HG03558 (cell line): ENCODE measurements around the gene TNNC1.

ENCODE experiments used
- ATAC-seq: cut with Tn5 transposase; IDR thresholded peaks from one replicate; pipeline ENCODE4 v1.9.1; 2021; ENCODE audit warnings: moderate number of reproducible peaks; ENCODE audit not compliant: unreplicated experiment; ENCODE audit errors: extremely low read depth

The TNNC1 gene

DNA sequence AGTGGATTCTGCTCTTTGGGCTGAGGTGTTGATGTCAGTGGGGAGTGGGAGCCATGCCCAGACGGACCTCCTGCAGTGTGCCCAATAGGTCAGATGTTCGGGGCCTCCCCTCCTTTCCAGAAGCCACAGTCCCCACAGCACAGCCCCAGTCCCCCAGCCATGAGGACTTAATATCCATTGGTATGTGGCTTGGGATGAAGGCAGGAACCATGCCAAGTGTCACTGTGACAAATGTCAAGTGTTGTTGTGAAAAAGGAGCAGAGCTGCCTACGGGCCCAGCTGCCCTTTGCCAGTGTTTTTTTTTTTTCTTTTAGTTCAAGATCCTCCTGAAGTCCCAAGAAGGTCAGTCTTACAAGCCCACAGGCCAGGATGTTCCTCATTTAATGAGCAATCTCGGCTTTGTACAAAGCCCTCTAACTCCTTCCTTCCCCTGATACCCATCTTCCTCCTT lies 21.1 kb downstream of the TNNC1 start:
- ATAC-seq = no peak

DNA sequence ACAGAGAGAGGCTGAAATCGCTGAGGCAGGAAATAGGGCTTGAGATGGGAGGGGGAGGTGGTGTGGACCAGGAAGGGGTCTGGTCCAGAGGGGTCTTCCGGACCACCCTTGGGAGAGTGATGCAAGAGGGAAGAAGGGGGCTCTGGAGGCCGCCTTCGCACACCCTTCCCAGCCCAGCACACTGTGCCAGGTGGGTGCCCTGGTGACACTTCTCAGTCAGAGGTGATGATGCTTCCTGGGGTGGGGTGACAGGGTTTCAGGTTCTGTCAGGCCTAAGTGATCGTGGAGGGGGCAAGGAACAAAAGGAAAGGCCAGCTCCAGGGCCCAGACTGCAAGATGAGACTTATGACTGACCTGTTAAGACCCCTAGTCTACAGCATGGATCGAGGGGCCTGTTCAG lies 21.6 kb downstream of the TNNC1 start:
- ATAC-seq = no peak

DNA sequence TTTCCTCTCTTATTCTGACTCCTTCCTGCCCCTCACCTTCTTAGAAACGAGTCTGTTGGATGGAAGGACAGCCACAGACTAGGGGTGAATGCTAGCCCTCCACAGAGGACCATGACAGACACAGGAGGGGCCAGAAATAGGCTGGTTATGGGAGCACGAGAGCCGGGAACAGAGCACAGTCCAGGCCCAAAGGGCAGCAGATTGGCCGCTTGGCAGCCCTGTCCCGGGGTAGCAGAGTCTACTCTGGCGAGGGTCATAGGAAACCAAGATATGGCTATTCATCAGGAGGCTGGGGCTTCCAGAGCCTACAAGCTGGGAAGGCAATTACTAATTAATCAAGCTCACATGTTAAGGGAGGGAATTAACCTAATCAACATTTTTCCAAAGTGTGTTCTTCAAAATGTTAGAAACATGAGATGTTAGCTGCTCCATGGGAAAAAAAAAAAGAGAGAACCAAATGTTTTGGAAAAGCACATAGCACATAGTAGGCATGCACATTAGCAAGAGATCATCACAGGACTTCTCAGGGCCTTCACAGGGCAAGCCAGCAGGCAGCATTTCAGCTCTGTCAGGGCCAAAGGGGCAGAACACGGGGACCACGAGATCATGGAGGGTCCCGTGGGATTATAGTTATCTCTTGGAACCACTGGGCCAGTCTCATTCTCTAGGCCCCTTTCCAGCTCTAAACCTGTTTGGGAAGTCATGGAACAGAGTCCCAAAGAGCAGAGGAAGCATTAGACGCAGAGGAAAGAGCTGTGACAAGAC lies 22.2 kb downstream of the TNNC1 start:
- no peak for ATAC-seq

DNA sequence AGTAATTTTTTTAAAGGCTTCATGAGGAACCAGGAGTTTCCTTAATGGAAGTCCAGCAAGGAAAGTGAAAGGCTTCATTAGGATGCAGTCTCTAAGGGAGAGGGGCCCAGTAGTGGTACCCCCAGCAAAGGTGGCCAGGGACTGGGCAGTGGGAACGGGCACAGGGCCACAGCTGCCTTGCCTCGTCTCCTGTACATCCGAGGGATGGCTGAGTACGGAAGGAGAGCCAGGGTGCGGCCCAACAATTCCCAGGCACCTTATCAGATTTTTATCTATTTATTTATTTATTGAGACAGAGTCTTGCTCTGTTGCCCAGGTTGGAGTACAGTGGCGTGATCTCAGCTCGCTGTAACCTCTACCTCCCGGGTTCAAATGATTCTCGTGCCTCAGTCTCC lies 23.4 kb downstream of the TNNC1 start:
- ATAC-seq = no peak

DNA sequence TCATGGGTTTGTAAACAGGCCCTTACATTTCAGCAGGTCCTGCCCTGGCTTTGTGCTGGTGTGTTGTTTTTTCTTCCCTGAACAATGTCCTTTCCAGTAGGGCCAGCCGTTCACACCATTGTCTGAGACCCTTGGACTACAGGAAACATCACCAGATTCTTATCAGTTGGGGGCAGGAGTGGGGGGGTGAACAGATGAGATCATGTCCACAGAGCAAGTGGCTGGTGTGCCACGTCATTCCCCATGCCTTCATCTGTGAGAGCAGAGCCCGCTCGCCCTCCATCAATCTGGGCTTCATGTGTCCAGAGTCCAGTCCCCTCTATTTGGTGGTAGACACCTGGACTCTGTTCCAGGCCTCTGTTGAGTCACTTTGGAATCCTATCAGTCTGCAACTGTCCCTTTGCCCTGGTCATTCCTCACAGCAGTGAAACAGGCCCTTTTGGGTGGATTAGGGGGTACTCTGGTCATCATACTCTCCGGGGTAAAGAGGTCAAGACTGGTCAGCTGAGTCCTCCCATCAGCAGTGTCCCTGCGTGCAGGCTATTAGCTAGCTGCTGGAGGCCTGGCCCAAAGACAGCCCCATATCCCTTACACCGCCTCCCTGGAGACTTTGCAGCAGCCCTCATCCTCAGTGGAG lies 23.9 kb downstream of the TNNC1 start:
- no peak for ATAC-seq

DNA sequence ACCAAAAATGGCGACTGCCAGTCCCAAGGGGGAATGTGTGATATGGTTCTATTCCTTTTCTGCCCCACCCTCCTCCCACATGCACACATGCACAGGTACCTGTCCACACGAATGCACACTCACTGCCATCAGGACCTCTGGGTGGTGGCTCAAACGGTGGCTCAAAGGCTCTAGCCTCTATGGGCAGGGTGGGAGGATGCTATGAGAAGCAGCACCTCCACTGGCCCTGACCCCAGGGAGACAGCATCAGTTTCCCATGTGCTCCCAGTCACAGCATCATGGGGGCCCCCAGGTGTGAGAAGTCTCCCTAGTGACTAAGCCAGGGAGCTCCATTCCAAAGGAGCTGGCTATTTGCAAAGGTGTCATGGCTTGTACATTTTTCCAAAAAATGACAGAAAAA lies 24.8 kb downstream of the TNNC1 start:
- no peak for ATAC-seq

DNA sequence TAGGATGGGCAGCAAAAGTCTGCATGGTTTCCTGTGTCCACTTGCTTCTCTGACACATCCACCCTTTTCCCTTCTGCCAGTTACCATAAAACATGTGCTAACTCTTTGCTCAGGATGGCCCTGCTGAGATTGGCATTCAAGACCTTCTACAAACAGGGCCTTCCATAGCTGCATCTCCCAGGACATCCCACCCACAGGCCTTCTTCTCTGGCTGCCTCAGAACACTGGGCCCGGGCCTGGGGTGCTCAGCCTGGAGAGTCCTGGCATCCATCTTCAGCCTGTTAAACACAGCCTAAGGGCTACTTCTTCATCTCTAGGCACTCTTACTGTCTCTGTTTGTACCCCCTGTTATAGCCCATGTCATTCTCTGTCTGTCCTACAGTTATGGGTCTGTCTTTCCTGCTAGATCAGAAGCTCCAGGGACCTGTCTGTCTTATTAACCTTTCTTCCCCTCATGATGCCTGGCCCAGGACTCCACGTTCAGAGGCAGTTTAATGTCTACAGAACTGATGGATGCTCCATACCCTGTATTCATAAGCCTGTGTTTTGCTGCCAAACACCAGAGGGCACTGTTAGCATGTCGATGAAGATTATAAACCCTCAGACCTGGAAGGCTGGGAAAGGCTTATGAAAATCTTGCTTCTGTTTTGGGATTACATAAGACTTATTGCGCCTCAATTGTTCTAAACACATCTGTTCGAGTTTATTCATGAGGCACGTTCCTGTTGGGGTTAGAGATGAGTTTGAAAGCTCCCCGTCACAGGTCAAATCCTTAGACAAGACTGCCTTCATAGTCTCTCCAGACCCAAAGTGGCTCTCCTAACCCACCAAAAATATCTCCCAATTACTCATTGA lies 25.5 kb downstream of the TNNC1 start:
- no peak for ATAC-seq

DNA sequence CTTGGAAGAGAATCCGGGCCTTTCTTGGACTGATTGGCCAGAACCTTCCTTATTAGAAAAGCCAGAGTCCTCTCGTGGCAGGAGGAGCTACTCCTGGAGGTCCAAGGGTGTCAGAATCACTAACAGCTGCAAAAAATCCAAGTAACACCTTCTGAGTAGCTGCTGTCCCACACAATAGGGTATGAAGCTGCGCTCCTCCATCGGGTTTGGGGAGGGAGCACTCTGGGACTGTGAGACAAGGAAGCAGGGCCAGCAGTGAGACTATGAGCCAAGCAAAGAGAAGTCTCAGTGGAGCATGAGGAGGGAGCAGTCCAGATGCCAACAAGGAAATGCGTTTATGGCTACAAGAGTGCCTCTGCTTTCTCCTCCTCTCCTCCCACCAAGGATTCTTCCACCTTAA lies 30.7 kb downstream of the TNNC1 start:
- ATAC-seq = no peak

DNA sequence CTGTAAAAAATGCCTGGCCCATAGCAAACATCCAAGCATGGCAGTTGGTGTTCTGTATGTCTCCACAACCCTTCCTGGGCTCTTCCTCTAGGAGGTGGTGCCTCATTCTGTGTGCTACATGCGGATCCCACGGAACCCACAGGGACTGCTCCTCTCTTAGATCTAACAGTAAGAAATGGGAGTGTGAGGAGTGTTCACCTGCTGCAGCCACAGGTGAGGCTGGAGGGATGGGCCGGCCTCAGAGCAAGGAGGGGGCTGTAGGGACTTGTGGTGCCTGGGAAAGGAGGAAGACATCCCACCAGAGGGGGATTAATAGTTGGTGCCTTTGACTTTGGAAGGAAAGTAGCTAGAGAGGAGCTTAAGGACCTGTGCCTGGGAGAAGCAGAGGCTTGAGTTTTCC lies 31.2 kb downstream of the TNNC1 start:
- no peak for ATAC-seq

DNA sequence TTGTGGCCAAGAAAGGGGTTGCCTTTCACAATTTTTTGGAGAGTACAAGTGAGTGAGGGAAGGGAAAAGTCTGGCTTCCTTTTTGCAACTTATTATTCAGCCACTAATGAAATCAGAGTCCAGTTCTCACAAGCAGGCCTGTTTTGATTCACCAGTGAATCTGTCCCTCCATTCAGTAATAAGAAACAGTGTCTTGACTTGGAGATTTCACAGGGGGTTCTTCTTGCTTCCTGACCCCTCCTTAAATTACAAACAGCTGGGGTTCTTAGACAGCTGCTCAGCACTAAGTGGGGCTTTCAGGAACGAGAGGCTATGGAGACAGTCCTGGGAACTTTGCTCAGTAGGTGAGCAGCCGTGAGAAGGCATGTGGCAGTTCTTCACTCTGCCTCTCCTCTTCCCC lies 33.5 kb downstream of the TNNC1 start:
- ATAC-seq = no peak

DNA sequence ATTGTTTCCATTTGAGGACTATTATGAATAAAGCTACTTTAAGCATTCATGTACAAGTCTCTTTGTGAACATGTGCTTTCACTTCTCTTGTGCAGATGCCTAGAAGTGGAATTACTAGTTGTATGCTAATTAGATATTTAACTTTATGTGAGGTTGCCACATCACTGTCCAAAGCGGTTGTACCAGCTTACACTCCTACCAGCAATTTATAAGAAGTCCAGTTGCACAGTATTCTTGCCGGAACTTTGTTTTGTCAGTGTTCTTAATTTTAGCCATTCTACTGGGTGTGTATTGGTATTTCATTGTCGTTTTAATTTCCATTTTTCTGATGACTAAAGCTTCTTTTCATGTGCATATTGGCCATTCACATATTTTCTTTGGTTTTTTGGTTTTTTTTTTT lies 38.0 kb downstream of the TNNC1 start:
- ATAC-seq = no peak

DNA sequence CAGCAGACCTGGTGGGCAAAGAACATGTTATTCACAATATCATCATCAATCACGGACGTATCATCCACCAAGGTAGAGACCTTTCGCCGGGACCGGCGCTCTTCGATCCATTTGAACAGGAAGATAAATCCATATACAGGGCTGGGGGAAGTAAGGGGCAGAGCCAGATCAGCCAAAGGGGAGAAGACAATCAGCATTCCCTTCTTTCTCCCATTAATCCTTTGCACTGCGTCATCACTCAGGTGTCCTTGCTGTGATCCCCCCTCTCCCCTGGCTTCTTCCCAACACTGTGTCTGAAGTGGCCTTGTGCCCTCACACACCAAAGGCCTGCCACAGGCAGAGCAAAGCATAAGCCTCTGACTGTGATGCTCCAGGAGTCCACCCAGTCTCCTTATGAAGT lies 45.4 kb downstream of the TNNC1 start:
- no peak for ATAC-seq

DNA sequence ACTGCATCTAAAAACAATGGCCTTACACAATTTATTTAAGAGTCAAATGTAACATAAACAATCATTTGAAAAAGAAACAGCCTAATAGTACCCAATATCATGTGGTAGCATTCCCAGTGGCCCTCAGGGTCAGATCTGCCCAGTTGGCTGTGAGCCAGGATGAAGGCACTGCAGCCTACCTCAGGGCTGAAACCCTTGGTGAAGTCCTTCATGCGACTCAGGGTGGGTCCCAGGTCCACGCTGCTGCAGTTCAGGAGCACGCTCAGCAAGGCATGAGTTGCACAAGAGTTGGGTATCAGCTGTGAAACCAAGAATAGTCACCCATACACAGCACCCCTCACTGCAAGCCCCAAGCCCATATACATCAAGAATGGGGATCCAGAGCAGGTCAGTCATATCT lies 46.1 kb downstream of the TNNC1 start:
- no peak for ATAC-seq

DNA sequence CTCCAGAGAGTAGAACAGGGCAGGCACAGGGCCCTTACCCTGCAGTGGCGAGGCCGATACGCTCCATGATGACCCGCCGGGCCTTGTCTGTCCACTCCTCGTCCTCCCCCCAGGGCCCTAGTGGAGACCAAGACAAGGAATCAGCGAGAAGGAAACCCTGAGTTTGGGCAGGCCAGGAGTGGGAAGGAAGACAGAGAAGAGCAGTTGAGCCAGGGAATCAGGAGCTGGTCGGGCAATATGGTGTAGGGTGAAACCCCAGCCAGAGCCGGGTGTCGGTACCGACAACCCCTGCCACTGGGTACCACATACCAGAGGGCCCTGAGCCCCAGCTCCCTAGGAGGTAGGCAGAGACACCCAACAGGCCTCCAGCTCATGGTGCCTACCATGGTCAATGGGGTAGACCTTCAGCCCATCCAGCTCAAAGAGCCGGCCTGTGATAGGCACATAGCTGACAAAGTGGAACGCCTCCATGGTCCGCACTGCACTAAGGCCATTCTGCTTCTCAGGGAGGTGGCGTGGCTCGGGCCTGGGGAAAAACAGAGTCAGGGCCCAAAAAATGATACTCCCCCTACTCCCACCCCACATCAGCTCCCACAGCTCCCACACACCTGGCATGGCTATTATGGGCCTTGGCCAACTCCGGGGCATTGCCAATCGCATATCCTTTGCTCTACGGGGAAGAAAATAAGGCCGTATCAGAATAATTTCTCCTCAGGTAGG lies 46.9 kb downstream of the TNNC1 start:
- no peak for ATAC-seq

DNA sequence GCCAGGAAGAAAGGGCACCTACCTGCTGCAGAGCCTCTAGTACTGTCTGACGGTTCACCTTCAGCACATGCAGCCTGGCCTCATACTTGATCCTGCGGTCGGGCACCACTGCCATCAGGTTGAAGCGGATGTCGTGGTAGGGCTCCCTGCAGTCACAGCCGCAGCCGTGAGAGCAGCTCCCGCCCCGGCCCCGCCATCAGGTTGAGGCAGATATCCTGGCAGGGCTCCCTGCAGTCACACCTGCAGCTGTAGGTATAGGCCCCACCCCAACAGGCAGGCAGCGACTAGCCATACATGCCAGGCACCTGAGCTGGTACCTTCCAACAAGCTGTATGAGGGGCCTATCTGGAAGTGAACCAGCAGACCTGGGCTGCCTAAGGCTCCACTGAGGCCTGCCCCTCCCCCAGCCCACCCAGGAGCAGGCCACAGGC lies 47.6 kb downstream of the TNNC1 start:
- ATAC-seq = no peak

DNA sequence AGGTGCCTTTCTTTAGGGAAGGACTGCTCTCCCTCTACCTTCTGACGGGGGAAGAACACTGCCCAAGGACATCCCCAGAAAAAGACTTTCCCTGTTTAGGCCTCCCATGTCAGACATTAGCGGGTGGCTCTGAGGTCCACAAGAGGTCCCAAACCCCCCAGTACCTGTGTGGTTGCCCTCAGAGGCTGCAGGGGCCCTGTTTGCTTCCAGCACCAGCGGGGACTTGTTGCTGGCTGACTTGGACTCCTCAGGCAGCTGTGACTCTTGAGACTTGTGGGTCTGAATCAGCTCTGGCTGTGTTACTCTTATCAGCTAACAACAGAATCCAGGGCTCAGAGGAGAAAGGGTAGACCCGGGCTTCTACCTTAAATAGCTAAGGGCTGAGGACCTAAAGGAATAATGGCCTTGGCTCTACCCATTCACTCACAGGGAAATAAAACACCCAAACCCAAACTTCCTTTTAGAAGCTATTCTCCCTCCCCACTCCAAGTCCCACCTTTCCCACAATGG lies 48.2 kb downstream of the TNNC1 start:
- no peak for ATAC-seq

DNA sequence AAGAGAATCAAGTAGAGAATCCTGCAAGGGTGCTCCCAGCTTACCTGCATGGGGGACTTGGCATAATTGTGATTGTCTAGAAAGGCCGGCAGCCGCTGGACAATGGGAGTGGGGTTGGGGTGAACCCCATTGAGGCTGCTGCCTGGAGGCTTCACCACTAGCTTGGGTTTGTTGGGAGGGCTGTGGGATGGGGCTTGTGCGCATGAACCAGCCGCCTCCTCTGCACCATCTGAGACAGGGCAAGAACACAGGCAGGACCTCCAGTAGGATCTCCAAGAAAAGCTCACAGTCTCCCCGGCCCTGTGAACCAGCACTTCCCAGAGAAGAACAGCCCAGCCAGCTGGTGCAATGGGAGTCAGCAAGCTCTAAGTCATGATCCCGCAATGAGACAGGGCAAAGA lies 48.8 kb downstream of the TNNC1 start:
- ATAC-seq = no peak

DNA sequence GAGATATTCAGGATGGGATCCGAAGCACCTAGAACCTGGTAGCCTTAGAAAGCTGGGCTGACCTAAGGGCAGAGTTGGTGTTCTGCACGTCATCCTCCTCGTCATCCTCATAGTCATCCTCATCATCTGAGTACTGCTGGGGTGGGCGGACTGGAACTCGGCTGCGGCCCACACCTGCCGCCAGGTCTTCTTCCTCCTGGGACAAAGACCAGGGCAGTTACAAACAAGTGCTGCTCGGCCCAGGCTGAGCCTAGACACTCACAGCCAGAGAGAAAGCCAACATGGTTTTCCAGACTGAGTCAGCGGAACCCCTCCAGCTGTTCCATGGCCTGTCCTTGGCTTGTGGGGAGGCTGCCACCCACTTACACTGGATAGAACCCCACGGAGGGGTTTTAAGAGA lies 49.5 kb downstream of the TNNC1 start:
- no peak for ATAC-seq

DNA sequence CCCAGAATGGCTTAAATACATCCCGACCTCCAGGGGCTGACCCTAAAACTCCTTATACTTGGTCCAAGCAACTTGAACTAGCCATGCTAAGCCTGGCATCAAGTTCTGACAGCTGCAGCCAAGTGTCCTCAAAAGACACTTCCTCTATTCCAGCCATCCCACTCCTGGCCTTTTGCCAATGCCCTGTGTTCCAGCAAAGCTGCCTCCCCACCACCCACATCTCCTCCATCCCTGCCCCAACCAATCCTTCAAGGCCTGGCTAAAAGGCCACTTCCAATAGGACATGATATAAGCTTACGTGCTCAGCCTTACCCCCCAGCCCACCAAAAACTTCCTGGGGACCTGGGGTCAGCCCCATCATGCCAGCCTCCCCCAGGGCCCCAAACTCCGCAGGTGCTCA lies 49.9 kb downstream of the TNNC1 start:
- no peak for ATAC-seq

DNA sequence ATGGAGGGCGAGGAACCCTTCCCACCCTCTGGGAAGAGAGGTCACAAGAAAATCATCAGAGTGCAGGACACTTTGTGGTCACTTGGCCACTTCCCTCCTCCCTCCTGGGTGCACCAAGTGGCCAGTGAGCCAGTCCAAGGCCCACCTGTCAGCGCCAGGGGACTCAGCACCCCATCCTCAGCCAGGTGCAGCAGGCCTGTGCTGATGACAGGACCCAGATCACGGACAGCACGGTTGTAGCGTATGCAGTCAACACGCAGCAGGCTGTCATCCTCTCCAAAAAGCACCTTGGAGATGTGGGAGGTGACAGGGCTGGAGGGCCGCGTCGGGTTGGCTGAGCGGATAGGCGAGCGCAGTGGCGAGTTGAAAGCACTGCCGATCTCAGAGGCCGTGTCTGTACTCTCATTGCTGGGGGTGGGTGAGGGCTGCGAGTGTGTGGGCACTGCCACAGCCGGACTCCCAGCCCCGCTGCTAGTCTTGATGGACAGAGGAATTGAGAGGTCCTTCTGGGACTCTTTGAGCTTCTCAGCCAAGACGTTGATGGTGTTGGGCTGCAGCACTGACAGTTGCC lies 50.5 kb downstream of the TNNC1 start:
- no peak for ATAC-seq
